ENCODE data around the gene FAM83E.

FAM83E gene

GRCh38 chr19:48598996-48599700 lies 15.7 kb downstream of the FAM83E start:
- TF ChIP-seq CTCF (conservative IDR thresholded peaks at IDR 0.05; ENCODE audit: low read depth, low read length) = no peak
- no peaks in the 10 kb centered on the region for H3K36me3 ChIP-seq (ENCODE audit: insufficient read depth)
- H3K4me3 ChIP-seq (IDR thresholded peaks at IDR 0.05; ENCODE audit: insufficient read depth, low read depth, low read length) = no peak overlapping the region
- H3K4me2 ChIP-seq = no peak overlapping the region
- no peaks in the 10 kb centered on the region for H4K20me1 ChIP-seq (ENCODE audit: insufficient read depth)
- H3K27me3 ChIP-seq (ENCODE audit: insufficient read depth, low read depth) = peaks cover 74% of the 10 kb centered on the region
- no peak overlapping the region for H2AFZ ChIP-seq (ENCODE audit: low read depth)
- H3K79me2 ChIP-seq (ENCODE audit: insufficient read depth, low read depth) = no peaks in the 10 kb centered on the region
- no peak overlapping the region for H3K9ac ChIP-seq
- no peak overlapping the region for H3K27ac ChIP-seq
- H3K4me1 ChIP-seq (ENCODE audit: low read depth, poor library complexity, severe bottlenecking) = no peaks in the 10 kb centered on the region

- no peak for TF ChIP-seq CTCF (conservative IDR thresholded peaks at IDR 0.05; ENCODE audit: low read depth, low read length)
- H3K4me2 ChIP-seq = no peak overlapping the region
- H4K20me1 ChIP-seq (ENCODE audit: insufficient read depth) = no peaks in the 10 kb centered on the region
- no peak overlapping the region for H3K9ac ChIP-seq
- H3K4me3 ChIP-seq (IDR thresholded peaks at IDR 0.05; ENCODE audit: insufficient read depth, low read depth, low read length) = no peak overlapping the region
- H2AFZ ChIP-seq (ENCODE audit: low read depth) = no peak overlapping the region
- peaks cover 85% of the 10 kb centered on the region for H3K27me3 ChIP-seq (ENCODE audit: insufficient read depth, low read depth)
- no peak overlapping the region for H3K27ac ChIP-seq
- no peaks in the 10 kb centered on the region for H3K79me2 ChIP-seq (ENCODE audit: insufficient read depth, low read depth)
- H3K36me3 ChIP-seq (ENCODE audit: insufficient read depth) = no peaks in the 10 kb centered on the region
- no peaks in the 10 kb centered on the region for H3K4me1 ChIP-seq (ENCODE audit: low read depth, poor library complexity, severe bottlenecking)
Measured at GRCh38 chr19:48596679-48597465, 18.0 kb downstream of the FAM83E start.

- H3K4me3 ChIP-seq (IDR thresholded peaks at IDR 0.05; ENCODE audit: insufficient read depth, low read depth, low read length) = no peak overlapping the region
- no peak overlapping the region for H2AFZ ChIP-seq (ENCODE audit: low read depth)
- no peaks in the 10 kb centered on the region for H3K36me3 ChIP-seq (ENCODE audit: insufficient read depth)
- H4K20me1 ChIP-seq (ENCODE audit: insufficient read depth) = no peaks in the 10 kb centered on the region
- TF ChIP-seq CTCF (conservative IDR thresholded peaks at IDR 0.05; ENCODE audit: low read depth, low read length) = no peak
- no peak overlapping the region for H3K4me2 ChIP-seq
- no peaks in the 10 kb centered on the region for H3K4me1 ChIP-seq (ENCODE audit: low read depth, poor library complexity, severe bottlenecking)
- no peaks in the 10 kb centered on the region for H3K79me2 ChIP-seq (ENCODE audit: insufficient read depth, low read depth)
- peaks cover 87% of the 10 kb centered on the region for H3K27me3 ChIP-seq (ENCODE audit: insufficient read depth, low read depth)
- H3K9ac ChIP-seq = no peak overlapping the region
- no peak overlapping the region for H3K27ac ChIP-seq
Measured at GRCh38 chr19:48596237-48596636, 18.6 kb downstream of the FAM83E start.

- H3K9ac ChIP-seq = no peak overlapping the region
- no peaks in the 10 kb centered on the region for H3K79me2 ChIP-seq (ENCODE audit: insufficient read depth, low read depth)
- H3K4me2 ChIP-seq = no peak overlapping the region
- H3K4me1 ChIP-seq (ENCODE audit: low read depth, poor library complexity, severe bottlenecking) = no peaks in the 10 kb centered on the region
- H3K4me3 ChIP-seq (IDR thresholded peaks at IDR 0.05; ENCODE audit: insufficient read depth, low read depth, low read length) = no peak overlapping the region
- H3K27ac ChIP-seq = no peak overlapping the region
- peaks cover 88% of the 10 kb centered on the region for H3K27me3 ChIP-seq (ENCODE audit: insufficient read depth, low read depth)
- H3K36me3 ChIP-seq (ENCODE audit: insufficient read depth) = no peaks in the 10 kb centered on the region
- H4K20me1 ChIP-seq (ENCODE audit: insufficient read depth) = no peaks in the 10 kb centered on the region
- no peak overlapping the region for H2AFZ ChIP-seq (ENCODE audit: low read depth)
- no peak for TF ChIP-seq CTCF (conservative IDR thresholded peaks at IDR 0.05; ENCODE audit: low read depth, low read length)
Measured at GRCh38 chr19:48595833-48596232, 19.0 kb downstream of the FAM83E start.
